GM18520 (cell line): ENCODE measurements around the gene LYZ.
A peak's percentile ranks its signal among the peaks of the same experiment; 100 is the strongest.

Experiments used
- ATAC-seq: cut with Tn5 transposase; IDR thresholded peaks from one replicate; pipeline ENCODE4 v1.9.1; 2021; ENCODE audit not compliant: unreplicated experiment

Gene LYZ

DNA sequence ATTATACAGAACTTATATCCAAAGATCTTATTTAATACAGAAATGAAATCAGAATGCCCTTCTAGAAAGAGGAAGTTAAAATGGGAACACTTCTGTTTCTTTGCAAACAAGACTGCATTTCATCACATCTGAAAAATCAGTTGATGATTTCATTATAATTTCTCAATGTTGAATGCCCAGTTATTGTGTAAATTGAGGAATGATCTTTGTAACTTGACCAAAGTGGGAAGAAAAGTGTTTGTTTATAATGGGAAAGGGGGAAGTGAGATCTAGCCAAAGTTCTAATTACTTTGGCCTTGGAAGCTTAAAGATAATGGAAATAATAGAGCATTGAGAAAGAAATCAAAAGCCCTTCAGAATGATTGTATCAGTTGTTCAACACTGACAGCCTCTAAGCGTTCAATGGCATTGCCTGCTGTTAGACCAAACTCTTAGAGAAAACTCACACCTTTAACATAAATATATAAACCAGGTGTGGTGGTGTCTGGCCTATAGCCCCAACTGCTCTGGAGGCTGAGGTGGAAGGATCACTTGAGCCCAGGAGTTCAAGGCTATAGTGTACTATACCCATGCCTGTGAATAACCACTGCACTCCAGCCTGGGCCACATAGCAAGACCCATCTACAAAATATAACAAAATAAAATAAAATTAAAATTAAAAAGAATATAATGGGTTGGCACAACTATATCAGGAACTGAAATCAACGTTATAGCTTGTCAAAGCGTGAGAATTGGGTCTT is 9.9 kb upstream of the LYZ start:
- ATAC-seq = no peak

DNA sequence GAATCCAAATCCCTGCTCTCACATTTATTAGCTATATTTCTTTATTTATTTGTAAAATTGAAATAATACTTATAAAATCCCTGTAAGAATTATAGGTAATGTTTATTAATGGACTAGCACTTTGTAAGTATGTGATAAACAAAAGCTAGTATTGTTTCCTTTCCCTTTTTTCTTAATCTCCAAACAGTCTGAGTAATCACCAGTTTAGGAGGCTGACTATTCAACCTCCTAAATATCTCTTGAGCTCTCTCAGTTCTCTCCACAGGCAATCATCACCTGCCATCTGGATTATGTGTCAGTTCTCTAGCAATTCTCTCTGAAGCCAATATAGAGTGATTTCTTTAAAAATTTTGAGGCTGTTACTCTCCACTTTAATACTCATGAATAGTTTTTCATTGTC is 9.2 kb upstream of the LYZ start:
- ATAC-seq = no peak

DNA sequence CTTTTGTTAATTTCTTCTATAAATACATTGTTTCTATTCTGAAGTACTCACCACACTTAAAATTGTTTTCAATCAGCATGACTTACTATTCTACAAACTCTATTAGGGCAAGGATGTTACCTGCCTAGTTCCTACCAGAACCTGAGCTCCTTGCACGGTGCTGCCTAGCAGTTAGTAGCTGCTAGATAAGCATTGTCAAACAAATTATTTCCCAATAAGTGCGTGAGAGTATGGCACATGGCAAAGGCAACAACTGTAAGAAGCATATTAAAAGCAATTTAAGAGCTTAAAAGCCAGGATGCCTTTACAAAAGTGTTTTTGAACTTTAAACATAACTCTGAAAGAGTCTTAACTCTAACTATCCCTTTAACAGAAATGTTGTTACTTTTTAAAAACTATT is 8.2 kb upstream of the LYZ start:
- ATAC-seq = no peak

DNA sequence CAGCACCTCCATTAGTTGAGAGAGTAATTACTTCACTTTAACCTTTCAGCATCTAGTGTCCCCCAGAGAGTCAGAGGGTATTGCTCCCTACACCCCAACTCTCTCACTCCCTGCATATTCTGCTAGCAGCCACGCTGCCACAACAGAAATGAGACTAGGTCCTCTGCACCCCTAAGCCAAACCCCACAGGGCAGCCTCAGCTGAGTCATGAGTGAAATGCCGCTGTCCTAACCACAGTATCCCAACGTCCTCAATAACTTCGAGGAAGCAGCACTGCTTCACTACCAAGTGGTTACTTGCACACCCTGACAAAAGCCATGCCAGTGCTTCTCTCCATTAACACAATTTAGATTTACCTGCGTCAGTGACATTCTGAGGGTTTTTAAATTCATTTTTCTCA is 6.9 kb upstream of the LYZ start:
- no peak for ATAC-seq

DNA sequence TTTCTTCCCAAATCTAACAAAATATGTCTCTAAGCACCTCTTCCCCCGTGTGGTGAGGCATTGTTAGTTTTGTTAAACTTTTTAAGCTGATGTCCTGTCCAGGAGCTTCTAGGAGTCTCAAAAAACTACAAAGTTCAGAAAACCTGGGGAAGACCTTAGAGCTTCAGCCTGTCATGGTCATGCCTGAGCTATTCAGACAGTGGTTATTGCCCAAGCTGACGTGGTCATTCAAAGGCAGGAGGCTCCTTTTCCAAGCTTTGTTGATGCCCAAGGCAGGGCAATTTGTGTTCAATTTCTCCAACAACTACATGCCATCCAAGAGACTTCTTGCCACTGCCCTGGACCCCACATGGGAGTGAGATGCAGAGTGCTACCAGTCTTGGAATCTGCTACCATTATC is 5.8 kb upstream of the LYZ start:
- ATAC-seq = no peak

DNA sequence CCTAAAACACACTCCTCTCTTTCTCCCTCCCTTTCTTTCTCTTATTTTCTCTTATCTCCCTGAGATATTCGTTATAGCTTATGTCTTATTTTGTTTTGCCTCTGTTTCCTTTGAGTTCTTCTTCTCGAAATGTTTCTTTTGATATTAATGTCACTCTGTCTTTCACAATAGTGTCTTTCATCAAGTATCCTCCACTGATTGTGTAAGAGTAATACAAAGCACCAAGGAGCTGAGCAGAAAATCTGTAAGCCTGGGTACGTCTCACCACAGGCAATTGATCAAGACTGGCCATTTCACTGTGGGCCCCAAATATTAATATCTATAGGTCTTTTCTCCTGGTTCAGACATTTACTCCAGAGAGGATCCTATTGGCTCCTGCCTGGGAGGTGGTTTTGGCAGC is 4.8 kb upstream of the LYZ start:
- no peak for ATAC-seq

DNA sequence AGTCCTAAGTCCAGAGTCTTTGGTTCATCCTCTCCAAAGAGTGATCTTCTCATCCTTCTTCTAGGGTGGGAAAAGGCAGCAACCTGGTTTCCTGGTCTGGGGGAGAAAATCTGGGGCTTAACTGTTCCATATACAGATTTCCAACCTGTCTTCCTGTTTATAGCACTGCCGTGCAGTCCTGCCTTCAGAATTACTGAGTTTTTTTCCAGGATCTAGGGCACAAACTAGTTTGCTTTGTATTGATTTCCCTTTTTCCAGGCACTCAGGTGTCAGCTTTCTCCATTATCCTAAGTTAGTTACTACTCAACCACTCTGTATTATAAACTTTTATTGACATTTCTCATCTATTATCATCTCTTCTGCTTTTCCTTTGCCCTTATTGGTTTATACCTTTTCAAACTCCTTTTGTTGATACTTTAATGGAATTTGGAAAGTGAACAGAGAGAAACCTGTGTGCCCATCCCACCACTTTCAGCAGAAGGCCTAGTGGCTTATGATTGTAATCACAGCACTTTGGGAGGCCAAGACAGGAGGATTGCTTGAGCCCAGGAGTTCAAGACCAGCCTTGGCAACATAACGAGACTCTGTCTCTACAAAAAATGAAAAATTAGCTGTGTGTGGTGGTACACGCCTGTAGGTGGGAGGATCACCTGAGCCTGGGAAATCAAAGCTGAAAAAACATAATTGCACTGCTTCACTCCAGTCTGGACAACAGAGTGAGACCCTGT is 4.1 kb upstream of the LYZ start:
- no peak for ATAC-seq

DNA sequence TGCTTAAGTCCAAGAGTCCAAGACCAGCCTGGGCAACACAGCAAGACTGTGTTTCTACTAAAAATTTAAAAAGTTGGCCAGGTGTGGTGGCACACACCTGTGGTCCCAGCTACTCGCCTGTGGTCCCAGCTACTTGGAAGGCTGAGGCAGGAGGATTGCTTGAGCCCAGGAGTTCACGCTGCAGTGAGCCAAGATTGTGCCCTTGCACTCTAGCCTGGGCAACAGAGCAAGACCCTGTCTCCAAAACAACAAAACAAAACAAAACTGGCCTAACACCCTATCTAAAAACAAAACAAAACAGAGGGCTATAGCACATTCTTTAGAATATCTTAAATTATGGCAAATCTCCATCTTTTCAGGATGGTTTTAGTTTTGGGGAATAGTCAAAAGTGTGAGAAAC is 3.1 kb upstream of the LYZ start:
- no peak for ATAC-seq

DNA sequence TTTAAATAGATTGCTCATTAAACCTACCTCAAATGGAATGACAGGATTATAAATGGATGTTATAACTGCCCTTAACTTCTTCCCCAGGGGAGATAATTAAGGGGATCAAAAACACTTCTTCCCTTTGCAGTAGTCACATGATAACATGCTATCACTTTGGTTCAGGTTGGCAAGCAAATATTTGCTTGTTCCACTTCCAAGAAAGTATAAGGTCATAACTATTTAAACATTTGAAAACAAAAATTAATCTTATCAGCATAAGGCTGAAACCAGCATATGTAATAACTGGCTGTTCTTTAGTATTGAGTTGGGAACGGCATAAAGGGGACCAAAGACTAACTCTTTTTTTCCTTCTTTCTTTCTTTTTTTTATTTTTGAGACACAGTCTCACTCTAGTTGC is 2.4 kb upstream of the LYZ start:
- ATAC-seq = no peak

DNA sequence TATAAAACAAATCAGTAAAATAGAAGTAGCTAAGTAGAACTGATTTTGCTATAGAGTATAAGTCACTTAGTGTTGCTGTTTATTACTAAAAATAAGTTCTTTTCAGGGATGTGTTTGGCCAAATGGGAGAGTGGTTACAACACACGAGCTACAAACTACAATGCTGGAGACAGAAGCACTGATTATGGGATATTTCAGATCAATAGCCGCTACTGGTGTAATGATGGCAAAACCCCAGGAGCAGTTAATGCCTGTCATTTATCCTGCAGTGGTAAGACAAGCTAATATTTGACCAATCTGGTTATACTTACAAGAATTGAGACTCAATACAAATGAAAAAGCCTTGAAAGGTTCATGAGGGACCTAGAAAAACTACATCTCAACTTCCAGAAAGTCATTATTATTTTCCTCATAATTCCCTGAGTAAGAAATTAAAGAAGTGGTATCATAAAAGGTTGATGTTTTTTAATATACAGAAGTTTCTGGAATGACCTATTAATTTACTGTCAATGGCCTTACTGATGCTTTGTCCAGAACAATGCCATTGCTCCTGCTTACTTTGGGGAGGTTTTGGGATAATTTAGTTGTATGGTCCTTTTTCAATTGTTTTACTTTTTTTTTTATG is 1.9 kb downstream of the LYZ start:
- ATAC-seq = no peak

DNA sequence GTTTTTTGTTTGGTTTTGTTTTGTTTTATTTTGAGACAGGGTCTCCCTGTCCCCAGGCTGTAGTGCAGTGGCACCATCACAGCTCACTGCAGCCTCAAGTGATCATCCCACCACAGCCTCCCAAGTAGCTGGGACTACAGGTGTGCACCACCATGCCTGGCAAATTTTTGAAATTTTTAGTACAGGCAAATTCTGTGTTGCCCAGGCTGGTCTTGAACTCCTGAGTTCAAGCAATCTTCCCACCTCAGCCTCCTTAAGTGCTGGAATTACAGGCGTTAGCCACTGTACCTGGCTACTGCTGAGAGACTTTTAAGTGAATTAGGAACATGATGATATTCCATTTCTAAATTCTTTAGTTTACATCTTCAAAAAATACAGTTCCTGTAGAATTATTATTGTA is 2.6 kb downstream of the LYZ start:
- no peak for ATAC-seq

DNA sequence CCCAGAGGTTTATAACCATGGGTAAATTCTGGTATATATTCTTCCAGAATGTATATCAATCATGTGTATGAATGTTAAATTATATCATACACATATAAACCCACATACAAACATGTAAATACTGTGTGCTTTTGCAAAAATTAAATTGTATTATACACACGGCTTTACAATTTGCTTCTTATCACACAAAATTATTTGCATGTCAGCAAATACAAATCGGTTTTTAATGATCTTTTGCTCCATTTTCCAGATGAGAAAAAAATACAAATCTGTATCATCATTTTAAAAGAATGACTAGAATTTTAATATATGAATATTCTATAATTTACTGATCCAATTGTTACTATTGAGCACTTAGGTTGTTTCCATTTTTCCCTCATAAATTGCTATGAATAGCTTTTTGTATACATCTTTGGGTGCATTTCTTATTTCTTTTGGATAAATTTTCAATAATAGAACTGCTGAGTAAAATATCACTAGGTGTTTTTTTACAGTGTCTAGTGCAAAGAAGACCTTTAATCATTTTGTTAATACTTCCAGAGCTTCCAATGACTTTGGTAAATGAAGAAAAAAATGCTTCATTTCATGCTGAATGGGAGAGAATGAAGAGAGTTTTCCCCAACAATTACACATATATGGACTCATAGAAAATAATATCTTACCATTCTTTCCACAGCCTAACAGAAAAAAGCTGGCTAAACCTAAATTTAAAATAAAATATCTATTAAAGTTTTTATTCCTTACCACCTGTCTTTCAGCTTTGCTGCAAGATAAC is 3.5 kb downstream of the LYZ start:
- no peak for ATAC-seq

DNA sequence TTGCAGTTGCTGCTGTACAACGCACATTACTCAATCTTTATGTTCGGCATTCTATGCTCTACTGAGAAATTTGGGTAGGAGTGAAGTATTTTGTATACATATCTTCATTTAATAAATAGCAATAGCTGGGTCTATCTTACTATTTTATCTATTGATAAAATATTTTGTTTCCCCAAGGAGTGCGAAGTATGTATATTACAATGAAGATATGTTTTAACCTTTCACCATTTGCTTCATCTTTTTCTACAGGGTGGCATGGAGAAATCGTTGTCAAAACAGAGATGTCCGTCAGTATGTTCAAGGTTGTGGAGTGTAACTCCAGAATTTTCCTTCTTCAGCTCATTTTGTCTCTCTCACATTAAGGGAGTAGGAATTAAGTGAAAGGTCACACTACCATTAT is 4.7 kb downstream of the LYZ start:
- ATAC-seq = no peak

DNA sequence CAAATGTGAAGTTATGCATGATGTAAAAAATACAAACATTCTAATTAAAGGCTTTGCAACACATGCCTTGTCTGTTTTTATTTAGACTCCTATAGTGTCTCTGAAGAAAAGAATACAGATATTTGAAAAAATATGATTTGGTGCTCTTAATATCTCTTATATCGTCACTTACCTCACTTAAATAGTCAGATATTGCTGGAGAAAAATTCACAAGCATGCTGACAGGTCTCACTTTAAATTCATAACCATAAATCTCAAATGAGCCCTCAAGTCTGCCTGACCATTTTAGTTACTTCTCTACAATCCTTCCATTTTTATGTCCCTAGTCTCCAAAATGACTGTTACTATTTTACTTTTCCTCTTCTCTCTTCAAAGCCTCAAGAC is 6.0 kb downstream of the LYZ start:
- no peak for ATAC-seq

DNA sequence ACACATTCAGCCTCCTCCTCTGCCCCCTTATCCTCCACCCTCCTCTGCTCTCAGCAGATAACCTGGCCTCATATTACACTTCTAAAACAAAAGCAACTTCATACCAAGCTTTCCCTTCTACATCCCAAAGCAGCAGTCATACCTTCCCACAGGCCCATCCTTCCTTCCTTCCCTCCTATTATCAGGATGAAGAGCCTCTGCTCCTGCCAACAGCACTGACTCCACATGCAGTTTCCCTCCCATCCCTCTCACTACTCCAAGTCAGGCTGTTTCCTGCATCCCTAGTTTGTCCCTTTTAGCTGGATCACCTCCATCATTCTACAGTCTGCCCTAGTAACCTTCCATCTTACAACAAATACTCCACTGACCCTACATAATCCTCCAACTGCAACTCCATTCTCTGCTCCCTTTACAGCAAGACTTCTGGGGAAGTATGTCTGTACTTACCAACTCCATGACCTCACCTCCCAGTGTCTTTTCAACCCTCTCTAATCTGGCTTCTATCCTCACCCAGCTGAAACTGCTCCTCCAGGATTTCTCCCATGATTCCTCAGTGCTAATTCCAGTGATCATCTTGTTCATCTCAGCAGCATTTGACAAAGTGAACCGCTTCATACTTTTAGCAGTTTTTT is 6.5 kb downstream of the LYZ start:
- no peak for ATAC-seq

DNA sequence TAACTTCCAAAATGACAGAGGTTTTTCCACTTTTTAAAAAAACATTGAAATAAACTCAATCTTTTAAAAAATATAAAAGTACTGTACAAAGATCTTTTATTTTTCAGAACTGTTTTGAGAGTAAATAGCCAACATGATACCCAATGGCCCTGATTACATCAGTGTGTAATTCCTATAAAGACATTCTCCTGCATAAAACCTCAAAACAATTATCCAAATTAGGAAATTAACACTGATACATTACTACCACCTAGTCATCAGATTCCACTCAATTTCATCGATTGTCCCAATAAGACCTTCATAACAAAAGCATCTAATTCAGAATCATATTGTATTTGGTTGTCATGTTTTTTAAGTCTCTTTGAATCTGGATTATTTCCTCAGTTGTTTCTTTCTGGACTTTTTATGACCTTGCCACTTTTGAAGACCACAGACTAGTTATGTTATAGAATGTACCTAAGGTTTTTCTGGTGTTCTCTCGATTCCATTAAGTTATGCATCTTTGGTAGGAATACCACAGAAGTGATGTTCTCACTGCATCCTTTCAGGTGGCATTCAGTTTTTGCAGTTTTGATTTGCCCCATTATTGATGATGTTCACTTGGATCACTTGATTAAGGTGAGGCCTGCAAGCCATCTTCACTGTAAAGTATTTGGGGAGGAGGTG is 7.3 kb downstream of the LYZ start:
- ATAC-seq = no peak

DNA sequence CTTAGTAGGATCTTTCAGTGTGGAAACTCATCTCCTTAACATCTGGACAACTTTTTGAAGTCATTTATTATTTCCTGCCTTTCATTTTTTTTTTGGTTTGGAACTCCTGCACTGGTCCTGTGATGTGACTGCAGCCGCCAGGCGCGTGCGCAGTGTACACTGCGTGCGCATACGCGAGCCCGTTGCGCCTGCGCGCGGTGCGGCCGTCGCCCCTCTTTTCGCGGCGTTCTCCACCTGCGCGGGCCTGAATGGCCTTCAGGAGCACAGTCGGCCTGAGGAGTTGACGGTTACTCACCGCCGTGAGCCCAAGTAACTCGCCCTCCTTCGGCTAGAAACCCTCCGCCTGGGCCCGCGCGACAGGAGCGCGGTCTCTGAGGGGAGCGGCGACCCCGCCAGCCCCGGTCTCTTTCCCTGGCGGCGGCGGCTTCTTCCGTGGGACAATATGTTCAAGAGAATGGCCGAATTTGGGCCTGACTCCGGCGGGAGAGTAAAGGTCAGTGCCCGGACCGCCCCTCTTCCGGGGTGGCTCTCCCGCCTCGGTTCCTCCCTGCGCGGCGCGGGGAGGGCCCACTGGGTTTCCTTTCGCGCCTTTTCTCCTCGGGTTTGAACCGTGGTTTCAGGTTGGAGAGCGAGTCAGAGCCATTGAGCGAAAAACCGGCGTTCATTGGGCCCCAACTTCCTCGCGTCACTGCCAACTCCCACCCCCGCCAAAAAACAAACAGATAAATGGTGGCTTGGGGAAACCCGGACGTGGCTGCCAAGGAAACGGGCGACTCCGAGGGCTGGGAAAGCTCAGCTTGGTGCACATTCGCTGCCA is 11.6 kb downstream of the LYZ start, which contains the start of gene YEATS4:
Gene YEATS4, plus strand, starts transcription at position 213 of the 817 bp plus-strand sequence. Its CDS starts 230 bp downstream, at position 443.
- peak; percentile 68 for ATAC-seq

DNA sequence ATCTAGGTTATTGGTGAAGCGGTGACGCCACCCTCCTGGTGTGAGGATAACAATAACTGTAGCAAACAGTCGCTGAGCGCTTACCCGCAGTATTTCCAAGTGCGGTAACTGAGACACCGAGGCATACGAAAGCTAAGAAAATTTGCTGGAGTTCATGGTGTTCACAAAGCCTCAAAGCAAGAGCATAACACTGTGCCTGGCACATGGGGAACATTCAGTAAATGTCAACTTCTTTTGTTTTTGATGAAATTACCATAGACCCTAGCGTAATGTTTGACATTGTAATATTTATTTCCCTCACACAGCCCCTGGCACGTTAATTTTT is 12.1 kb downstream of the LYZ start:
- no peak for ATAC-seq

DNA sequence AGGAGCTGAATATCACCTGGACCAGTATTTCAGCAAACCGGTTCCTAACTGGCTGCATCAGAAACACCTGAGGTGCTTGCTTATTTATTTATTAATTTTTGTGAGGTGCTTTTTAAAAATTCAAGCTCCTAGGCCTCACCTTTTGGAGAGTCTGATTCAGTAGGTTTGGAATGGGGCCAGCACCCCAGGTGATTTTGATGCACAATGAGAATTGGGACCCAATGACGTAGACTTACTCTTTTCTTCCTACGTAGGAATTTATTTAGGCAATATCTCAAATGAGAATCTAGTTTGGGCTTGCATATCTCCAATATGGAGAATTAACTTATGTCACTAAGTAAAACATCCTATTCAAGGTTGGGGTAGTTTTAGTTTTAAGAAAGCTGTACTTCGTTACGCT is 18.6 kb downstream of the LYZ start:
- ATAC-seq = no peak

DNA sequence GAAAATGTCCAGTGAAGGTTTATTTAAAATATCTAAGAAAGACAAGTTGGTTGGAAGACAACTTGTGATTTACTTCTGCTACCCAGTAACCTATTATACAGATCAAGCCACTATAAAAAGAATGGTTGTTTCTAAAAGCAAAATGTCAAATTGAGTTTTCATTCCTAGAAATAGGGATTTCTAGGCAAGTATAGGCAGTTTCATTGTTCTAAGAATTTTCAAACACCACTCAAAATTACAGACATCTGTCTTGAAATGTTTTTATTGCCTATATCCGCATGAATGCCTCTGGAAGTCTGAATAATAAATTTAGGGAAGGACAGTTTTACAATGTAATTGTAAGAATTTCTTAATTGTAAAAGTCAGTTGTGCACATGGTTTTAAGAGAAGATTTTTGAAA is 20.0 kb downstream of the LYZ start:
- ATAC-seq = no peak
